ENCODE results near the gene PRKAR1A. TPM values are rescaled to one million over a fixed set of nuclear protein-coding genes. Genes with fewer than 3 reads are reported as not detected.
A peak's percentile ranks its signal among the peaks of the same experiment; 100 is the strongest.

Gene PRKAR1A
- total and polyA plus RNA-seq, 8 donors: 22.6 to 323 (median 80.3) TPM

DNA sequence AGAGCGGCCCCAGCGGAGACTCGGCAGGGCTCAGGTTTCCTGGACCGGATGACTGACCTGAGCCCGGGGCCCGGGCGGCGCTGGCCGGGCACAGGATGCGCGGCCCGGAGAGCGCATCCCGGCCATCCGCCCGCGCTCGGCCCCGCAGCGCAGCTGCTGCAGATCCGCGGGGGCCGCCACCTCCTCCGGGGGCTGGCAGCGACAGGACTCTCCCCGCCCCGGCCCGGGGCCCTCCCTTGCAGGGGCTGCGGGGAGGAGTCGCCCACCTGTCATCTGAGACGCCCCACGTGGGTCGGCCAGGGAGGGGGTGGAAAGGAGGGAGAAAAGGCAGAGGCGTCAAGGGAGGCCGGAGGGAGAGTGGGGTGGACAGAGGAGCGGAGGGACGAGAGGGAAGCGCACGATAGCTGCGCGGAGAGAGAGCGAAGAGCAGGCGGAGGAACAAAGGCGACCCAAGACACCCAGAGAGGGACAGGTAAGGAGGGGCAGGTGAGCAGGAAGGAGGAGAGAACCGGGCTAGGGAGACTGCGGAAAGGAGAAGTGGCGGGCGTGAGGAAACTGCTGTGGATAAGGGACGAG lies 471 bp upstream of the PRKAR1A start:
- Histone ChIP-seq H3K4me1 (peaks cover 19 to 57% (median 35%) of the 10 kb centered on the region in 4 donors), H3K27ac (peak overlapping the region; percentile 99 to 100 (median 100)), H3K36me3 (peaks cover 5 to 17% (median 12%) of the 10 kb centered on the region in 4 donors), H3K9me3 (no peaks in the 10 kb centered on the region), H3K27me3 (no peaks in the 10 kb centered on the region), H3K4me3 (peak overlapping the region; percentile 59 to 98 (median 84))
- 0 to 1% (median 0%) methylated on average over 25 to 49 of the region's 49 CpGs for WGBS, 5 donors
- TF ChIP-seq EP300 (IDR thresholded peaks at IDR 0.05) (no peak), POLR2A (IDR thresholded peaks at IDR 0.05) (no peak), POLR2AphosphoS5 (IDR thresholded peaks at IDR 0.05) (peak; percentile 2 to 12 (median 6)), CTCF (IDR thresholded peaks at IDR 0.05) (peak in 2 of 7 experiments; percentile 11 to 13)
- peak; percentile 69 to 94 for DNase-seq
- intact Hi-C loops (cut with DNase I; ENCODE audit: low total_unique reads): no loop called here

GRCh38 chr17:68512960-68513474 lies 787 bp downstream of the PRKAR1A start:
- intact Hi-C loops (cut with DNase I; ENCODE audit: low total_unique reads): no loop called here
- 0 to 1% (median 0%) methylated on average over 20 of the region's 20 CpGs for WGBS, 5 donors
- Histone ChIP-seq H3K4me3 (peak overlapping the region; percentile 59 to 98 (median 84)), H3K27ac (peak overlapping the region; percentile 99 to 100 (median 100)), H3K27me3 (no peaks in the 10 kb centered on the region), H3K36me3 (peaks cover 17 to 29% (median 25%) of the 10 kb centered on the region in 4 donors), H3K9me3 (no peaks in the 10 kb centered on the region), H3K4me1 (peaks cover 19 to 69% (median 36%) of the 10 kb centered on the region in 4 donors)
- TF ChIP-seq POLR2A (IDR thresholded peaks at IDR 0.05) (no peak), EP300 (IDR thresholded peaks at IDR 0.05) (no peak), CTCF (IDR thresholded peaks at IDR 0.05) (no peak), POLR2AphosphoS5 (IDR thresholded peaks at IDR 0.05) (peak in 1 of 3 donors; percentile 11)
- peak in 1 of 2 donors; percentile 75 for DNase-seq

DNA sequence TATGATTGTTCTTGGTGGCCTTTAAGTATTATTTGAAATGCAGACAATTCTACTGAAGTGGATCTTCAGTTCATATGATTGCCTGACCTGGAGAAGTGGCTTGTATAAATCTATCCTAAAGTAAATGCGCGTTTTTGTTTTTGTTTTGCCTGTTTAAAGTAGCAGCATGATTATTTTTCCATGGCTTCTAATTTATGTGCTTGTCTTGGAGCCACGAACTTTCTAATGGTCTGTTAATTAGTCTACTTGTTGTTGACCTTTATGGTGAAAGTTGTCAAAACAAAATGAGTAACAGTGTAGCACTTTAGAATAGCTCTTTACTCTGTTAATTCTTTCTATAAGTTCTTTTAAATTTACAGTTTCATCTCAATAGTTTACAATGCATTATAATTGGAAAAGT lies 1.7 kb downstream of the PRKAR1A start:
- H3K27me3 ChIP-seq: no peaks in the 10 kb centered on the region
- DNase-seq: no peak
- peaks cover 20 to 38% (median 34%) of the 10 kb centered on the region in 4 donors for H3K36me3 ChIP-seq
- TF ChIP-seq POLR2AphosphoS5 (IDR thresholded peaks at IDR 0.05) (no peak), EP300 (IDR thresholded peaks at IDR 0.05) (no peak), CTCF (IDR thresholded peaks at IDR 0.05) (no peak), POLR2A (IDR thresholded peaks at IDR 0.05) (no peak)
- intact Hi-C loops (cut with DNase I; ENCODE audit: low total_unique reads): no loop called here
- peaks cover 19 to 76% (median 40%) of the 10 kb centered on the region in 4 donors for H3K4me1 ChIP-seq
- WGBS, 5 donors: 11 to 24% (median 14%) methylated on average over 3 of the region's 3 CpGs
- no peaks in the 10 kb centered on the region for H3K9me3 ChIP-seq
- peak overlapping the region in 4 of 5 donors; percentile 99 to 100 (median 100) for H3K27ac ChIP-seq
- H3K4me3 ChIP-seq: peak overlapping the region; percentile 59 to 98 (median 84)

- WGBS, 5 donors: 23 to 44% (median 26%) methylated on average over 15 of the region's 15 CpGs
- Histone ChIP-seq H3K27me3 (no peaks in the 10 kb centered on the region), H3K27ac (peak overlapping the region; percentile 11 to 100 (median 99)), H3K9me3 (no peaks in the 10 kb centered on the region), H3K36me3 (peaks cover 20 to 49% (median 44%) of the 10 kb centered on the region in 4 donors), H3K4me3 (peak overlapping the region in 3 of 4 donors; percentile 59 to 84 (median 83)), H3K4me1 (peaks cover 19 to 77% (median 46%) of the 10 kb centered on the region in 4 donors)
- intact Hi-C loops (cut with DNase I; ENCODE audit: low total_unique reads): no loop called here
- DNase-seq: peak in 1 of 2 donors; percentile 59
- TF ChIP-seq POLR2A (IDR thresholded peaks at IDR 0.05) (no peak), EP300 (IDR thresholded peaks at IDR 0.05) (no peak), POLR2AphosphoS5 (IDR thresholded peaks at IDR 0.05) (no peak), CTCF (IDR thresholded peaks at IDR 0.05) (no peak)
Observed at GRCh38 chr17:68514831-68515635, 2.8 kb downstream of the PRKAR1A start.

Measured in stomach (tissue), 9 donors.